Measurements from ENCODE around the gene SH3BP1.
"Not testable (repeated sequence)": the region's sequence is repeated elsewhere in the genome, so short reads cannot be mapped to it uniquely, and the experiment has no call there.

Gene SH3BP1

GRCh38 chr22:37633625-37634416, 5.6 kb upstream of the SH3BP1 start:
- DNase-seq: peak; percentile 85

- DNase-seq: no peak
Observed at GRCh38 chr22:37634417-37634924, 5.0 kb upstream of the SH3BP1 start.

DNA sequence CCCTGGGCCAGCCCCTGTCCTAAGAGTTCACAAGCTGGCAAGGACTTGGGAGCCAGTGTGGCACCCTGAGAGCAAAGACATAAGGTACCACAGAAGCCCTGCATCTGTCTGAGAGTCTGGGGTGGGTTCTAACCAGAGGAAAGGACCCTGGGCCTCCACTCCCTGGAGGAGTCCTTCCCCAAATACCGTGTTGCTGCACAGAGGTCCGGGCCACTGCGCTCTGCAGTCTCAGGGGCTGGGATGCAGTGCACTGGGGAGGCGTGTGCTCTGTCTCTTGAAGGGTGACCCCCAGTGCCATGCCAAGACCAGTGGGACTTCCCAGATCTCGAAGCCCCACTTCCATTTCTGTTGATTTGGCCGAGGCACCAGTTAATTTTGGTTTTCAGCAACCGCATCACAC, 4.3 kb upstream of the SH3BP1 start:
- DNase-seq: no peak

DNA sequence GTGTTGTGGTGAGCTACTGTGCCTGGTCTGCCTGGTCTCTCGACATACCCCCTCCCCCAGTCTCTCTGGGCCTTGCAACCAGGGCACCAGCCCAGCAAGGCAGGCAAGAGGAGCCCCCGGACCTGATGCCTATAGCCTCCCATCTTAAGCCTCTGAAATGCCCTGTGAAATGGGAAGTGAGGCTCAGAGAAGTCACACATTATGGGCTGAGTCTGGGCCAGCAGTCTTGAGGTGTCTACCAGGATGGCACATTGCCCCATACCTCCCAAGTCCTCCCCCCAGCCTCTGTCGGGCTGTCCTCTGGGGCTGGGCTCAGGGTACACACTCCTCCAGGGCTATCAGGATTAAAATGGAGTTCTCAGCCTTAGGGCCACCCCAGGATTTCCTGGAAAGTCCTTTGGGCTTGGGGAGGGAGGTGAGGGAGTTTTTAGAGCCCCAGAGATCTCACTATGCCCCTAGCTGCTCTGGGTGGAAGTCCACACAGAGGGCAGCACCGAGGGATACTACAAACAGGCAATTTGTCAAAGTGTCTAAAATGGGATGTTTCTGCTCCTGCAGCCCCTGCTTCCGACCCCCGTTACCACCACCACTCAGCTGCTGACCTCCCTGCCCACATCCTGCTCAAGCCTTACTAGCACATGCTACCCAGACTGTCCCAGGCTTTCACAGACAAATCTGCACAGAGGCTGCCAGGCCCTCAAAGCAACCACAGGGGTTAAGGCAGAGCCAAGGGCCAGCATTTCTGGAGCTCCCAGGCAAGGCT, 3.1 kb upstream of the SH3BP1 start:
- no peak for DNase-seq

GRCh38 chr22:37636949-37637273, 2.6 kb upstream of the SH3BP1 start:
- DNase-seq: no peak

- DNase-seq: no peak
Observed at GRCh38 chr22:37638391-37639069, 939 bp upstream of the SH3BP1 start.

GRCh38 chr22:37639771-37640590, 512 bp downstream of the SH3BP1 start:
- DNase-seq: no peak

GRCh38 chr22:37640591-37641560, 1.4 kb downstream of the SH3BP1 start:
- DNase-seq: no peak

- DNase-seq: no peak
Observed at GRCh38 chr22:37641561-37641949, 2.1 kb downstream of the SH3BP1 start.

- peak; percentile 99 for DNase-seq
Observed at GRCh38 chr22:37643225-37643847, 3.9 kb downstream of the SH3BP1 start.

DNA sequence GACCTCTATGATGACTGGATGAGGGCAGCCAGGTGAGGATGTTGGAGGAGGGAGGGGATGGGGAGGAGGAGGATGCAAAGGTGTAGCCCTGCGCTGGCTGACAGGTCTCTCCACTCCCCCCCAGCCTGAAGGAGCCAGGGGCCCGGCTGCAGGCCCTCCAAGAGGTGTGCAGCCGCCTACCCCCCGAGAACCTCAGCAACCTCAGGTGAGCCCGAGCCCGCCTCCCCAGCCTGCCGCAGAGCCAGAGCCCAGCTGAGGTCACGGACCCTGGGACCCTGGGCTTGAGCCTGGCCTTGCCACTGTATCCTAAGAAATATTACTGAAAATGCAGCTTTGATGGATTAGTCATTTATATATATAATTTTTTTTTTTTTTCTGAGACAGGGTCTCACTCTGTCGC, 7.8 kb downstream of the SH3BP1 start:
- no peak for DNase-seq

- DNase-seq: no peak
Observed at GRCh38 chr22:37647928-37648327, 8.5 kb downstream of the SH3BP1 start.

- no peak for DNase-seq
Observed at GRCh38 chr22:37650463-37651136, 11.1 kb downstream of the SH3BP1 start.

- DNase-seq: no peak
Observed at GRCh38 chr22:37654563-37655251, 15.2 kb downstream of the SH3BP1 start.

- no peak for DNase-seq
Observed at GRCh38 chr22:37655252-37655563, 15.7 kb downstream of the SH3BP1 start.

- DNase-seq: not testable (repeated sequence)
Observed at GRCh38 chr22:37656583-37656982, 17.1 kb downstream of the SH3BP1 start.

DNA sequence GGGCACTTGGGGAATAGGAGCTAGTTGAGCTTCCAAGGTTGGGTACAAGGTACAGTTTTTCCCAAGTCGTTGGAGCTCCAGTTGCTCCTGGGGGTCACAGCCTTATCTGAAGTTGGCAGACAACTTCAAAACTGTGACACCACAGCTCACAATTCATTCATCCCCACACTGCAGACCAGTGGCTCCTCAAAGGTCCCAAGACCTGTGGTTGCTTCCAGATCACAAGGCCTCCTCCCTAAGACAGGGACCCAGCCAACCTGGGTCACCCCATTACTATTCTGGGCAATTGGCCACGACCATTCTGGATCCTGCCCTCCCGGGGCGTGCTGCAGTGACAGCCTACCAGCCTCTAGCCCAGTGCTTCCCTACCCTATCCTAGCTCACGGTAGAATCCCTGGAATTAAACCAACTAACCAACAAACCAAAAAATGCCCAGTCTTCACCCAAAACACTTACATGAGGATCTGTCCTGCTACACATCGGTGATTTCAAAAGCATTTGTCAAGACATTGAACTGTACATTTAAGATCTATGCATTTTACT, 18.2 kb downstream of the SH3BP1 start:
- DNase-seq: no peak

GRCh38 chr22:37658133-37659065, 18.9 kb downstream of the SH3BP1 start, which contains the start of gene PDXP:
Gene PDXP (plus strand): TSS chr22:37658723. CDS start chr22:37658783, 60 bp downstream.
- peak; percentile 99 for DNase-seq

Data from activated CD8-positive, alpha-beta memory T cell treated with anti-CD3 and anti-CD28 coated beads, Interleukin-2, amount 50 U/mL, for 48 hours (primary cell).